ENCODE results near the gene DDX27.

- no peak for TF ChIP-seq CTCF (IDR thresholded peaks at IDR 0.05)
- no peak for TF ChIP-seq POLR2A (IDR thresholded peaks at IDR 0.05)
Measured at GRCh38 chr20:49252556-49253350, 33.5 kb downstream of the DDX27 start.

Data from esophagus squamous epithelium (tissue), 4 donors.